ENCODE measurements around the gene RNASE8. TPM values are rescaled to one million over a fixed set of nuclear protein-coding genes. Genes with fewer than 3 reads are reported as not detected.

The RNASE8 gene
- total and polyA plus RNA-seq, 2 of the 4 experiments (the other 2 are of a cell fraction) = not detected

DNA sequence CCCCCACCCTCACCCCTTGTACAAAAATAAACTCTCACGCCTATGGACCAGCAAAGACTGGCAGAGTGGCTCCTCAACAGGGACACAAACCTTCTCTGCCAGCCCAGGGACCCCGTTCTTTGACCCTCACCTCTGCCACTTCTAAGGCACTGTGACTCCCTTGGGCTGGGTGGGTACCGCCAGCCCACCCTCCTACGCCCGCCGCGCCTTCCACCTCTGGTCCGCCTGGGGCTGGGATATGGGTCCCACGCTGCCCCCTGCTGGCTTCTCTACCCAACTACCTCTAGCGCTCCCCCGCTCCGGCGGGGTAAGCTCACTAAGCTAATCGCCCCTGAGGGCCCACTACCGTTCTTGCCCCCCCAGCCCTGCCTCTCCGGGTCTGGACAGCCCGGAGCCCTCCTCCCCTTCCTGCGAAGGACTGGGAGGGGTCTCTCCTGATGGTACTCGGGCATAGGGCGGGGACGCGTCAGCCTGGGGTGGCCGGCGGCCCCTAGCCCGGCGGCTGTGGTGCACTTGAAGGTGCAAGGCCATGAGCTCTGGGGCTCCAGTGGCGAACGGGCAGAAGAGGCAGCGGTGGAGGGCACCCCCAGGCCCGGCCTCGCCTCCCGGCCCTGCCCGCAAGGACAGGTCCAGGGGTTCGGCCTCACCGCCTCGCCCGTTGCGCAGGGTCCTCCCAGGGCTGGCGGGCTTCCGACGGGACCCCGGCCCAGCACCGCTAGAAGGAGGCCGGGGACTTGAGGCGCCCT lies 32.7 kb downstream of the RNASE8 start:
- no peak overlapping the region for H4K5ac ChIP-seq (ENCODE audit: low read depth, low read length)
- intact Hi-C loops (cut with micrococcal nuclease) (no loop called here), dilution Hi-C loops (cut with HindIII; ENCODE audit: low sequenced_read_pairs, unreplicated experiment) (no loop called here), in situ Hi-C loops (cut with MboI; ENCODE audit: low sequenced_read_pairs) (loop anchor here (25.0 kb wide), 2 partner anchors 628 to 753 kb away; partner anchors contain the start of genes APEX1, CCNB1IP1, OSGEP and PARP2)
- no peak overlapping the region for H3K23ac ChIP-seq (ENCODE audit: low read depth, low read length)
- no peak overlapping the region for H2AK9ac ChIP-seq (replicated peaks; ENCODE audit: low read depth, low read length, poor library complexity)
- peaks cover 6% of the 10 kb centered on the region for H4K20me1 ChIP-seq (ENCODE audit: insufficient read depth, low read length)
- H4K91ac ChIP-seq (ENCODE audit: insufficient read depth, low read depth, low read length) = no peak overlapping the region
- WGBS, 2 experiments (ENCODE audit: extremely low coverage in 2 of 2, insufficient read length in 1 of 2) = 92% methylated on average over 11 of the region's 45 CpGs; no CpG with 5 or more reads in 1 of the 2 experiments
- H3K4ac ChIP-seq (ENCODE audit: low read depth, low read length) = no peak overlapping the region
- no peak overlapping the region for H2AFZ ChIP-seq (replicated peaks; ENCODE audit: low read length, poor library complexity)
- H3K27ac ChIP-seq (ENCODE audit: insufficient read depth, low read length) = no peak overlapping the region
- H3K18ac ChIP-seq (ENCODE audit: low read depth, low read length) = no peak overlapping the region
- no peak overlapping the region for H4K8ac ChIP-seq (ENCODE audit: low read depth in 2 of 2, low read length in 2 of 2)
- POLR2A ChIA-PET (ENCODE audit: unreplicated experiment) = no interaction called here
- no peak overlapping the region for H3K14ac ChIP-seq (replicated peaks; ENCODE audit: low read depth, low read length)
- H2AK5ac ChIP-seq (ENCODE audit: low read depth, low read length) = no peak overlapping the region
- CTCF ChIA-PET = interaction anchor here (2.5 kb wide), 1 partner anchor 22 kb away, joined by 10 read pairs; no protein-coding TSS in a partner anchor
- no peak for DNase-seq
- no TSS peak for BruUV-seq (replicated peaks)
- no peak for ATAC-seq (ENCODE audit: low read depth)
- H3K79me1 ChIP-seq (ENCODE audit: low read depth in 1 of 2, low read length in 2 of 2) = peaks cover 3 to 11% of the 10 kb centered on the region in 2 experiments; a peak in 2 of 4 replicates
- H3K4me2 ChIP-seq (ENCODE audit: low read depth, low read length) = no peak overlapping the region
- no peak overlapping the region for H3K4me3 ChIP-seq (ENCODE audit: insufficient read depth, low read depth, low read length)
- peaks cover 15% of the 10 kb centered on the region for H3K4me1 ChIP-seq (ENCODE audit: control insufficient read depth, insufficient read depth, low read length)
- H2BK20ac ChIP-seq (ENCODE audit: low read depth, low read length) = no peak overlapping the region
- H3K9me1 ChIP-seq (ENCODE audit: insufficient read depth, low read length) = 0 out of 2 replicates have a peak, but pooled peaks cover 2% of the 10 kb centered on the region
- H2BK5ac ChIP-seq (ENCODE audit: low read depth, low read length, poor library complexity, severe bottlenecking) = no peak overlapping the region
- H3K36me3 ChIP-seq (ENCODE audit: control insufficient read depth, insufficient read depth, low read length) = peaks cover 37% of the 10 kb centered on the region
- no peak overlapping the region for H2BK15ac ChIP-seq (ENCODE audit: low read depth, low read length)
- H3K56ac ChIP-seq (ENCODE audit: extremely low read depth, insufficient read depth, low read length) = no peak overlapping the region
- H2BK120ac ChIP-seq (ENCODE audit: low read depth, low read length) = no peak overlapping the region
- H3K9ac ChIP-seq (ENCODE audit: low read depth, low read length) = no peak overlapping the region
- peak; percentile 51 for TF ChIP-seq RAD21 (IDR thresholded peaks at IDR 0.05; ENCODE audit: low read length)
- no peak for TF ChIP-seq MAZ (IDR thresholded peaks at IDR 0.05; ENCODE audit: borderline replicate concordance, low read depth, low read length)
- no peak for TF ChIP-seq CHD1 (IDR thresholded peaks at IDR 0.05; ENCODE audit: low read depth, low read length)
- no peak for TF ChIP-seq RFX5 (IDR thresholded peaks at IDR 0.05; ENCODE audit: low read depth, low read length)
- TF ChIP-seq RCOR1 (IDR thresholded peaks at IDR 0.05; ENCODE audit: insufficient replicate concordance, low read length) = no peak
- TF ChIP-seq, protein P1, sequence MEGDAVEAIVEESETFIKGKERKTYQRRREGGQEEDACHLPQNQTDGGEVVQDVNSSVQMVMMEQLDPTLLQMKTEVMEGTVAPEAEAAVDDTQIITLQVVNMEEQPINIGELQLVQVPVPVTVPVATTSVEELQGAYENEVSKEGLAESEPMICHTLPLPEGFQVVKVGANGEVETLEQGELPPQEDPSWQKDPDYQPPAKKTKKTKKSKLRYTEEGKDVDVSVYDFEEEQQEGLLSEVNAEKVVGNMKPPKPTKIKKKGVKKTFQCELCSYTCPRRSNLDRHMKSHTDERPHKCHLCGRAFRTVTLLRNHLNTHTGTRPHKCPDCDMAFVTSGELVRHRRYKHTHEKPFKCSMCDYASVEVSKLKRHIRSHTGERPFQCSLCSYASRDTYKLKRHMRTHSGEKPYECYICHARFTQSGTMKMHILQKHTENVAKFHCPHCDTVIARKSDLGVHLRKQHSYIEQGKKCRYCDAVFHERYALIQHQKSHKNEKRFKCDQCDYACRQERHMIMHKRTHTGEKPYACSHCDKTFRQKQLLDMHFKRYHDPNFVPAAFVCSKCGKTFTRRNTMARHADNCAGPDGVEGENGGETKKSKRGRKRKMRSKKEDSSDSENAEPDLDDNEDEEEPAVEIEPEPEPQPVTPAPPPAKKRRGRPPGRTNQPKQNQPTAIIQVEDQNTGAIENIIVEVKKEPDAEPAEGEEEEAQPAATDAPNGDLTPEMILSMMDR (conservative IDR thresholded peaks at IDR 0.05; ENCODE audit: low read depth, low read length) = peak; percentile 43
- peak; percentile 28; the same call in 1 of the 2 replicates for TF ChIP-seq SMC3 (IDR thresholded peaks at IDR 0.05; ENCODE audit: low read depth, low read length)
- H3K27me3 ChIP-seq (ENCODE audit: control insufficient read depth, insufficient read depth, low read length) = no peaks in the 10 kb centered on the region
- H3K9me3 ChIP-seq (ENCODE audit: control insufficient read depth, insufficient read depth, low read length) = no peaks in the 10 kb centered on the region
